Upper lobe of left lung (tissue), 4 donors: ENCODE measurements around the gene CLSTN3.

Source experiments
- CTCF ChIP-seq, 6 experiments: fragments of 450-650 bp in 4 of 6; fragments of 200-600 bp in 2 of 6; sonication (generic) in 2 of 6; IDR thresholded peaks; one replicate each; pipeline ENCODE4 v1.5.1; 2016 to 2019; ENCODE audit warnings: antibody characterized with exemption in 6 of 6
- EP300 ChIP-seq, 4 donors: sonication (generic); formaldehyde crosslinking; IDR thresholded peaks; one replicate each; pipeline ENCODE4 v1.5.1; 2017; ENCODE audit warnings: antibody characterized with exemption in 4 of 4, control low read depth in 2 of 4
- POLR2A ChIP-seq, 4 donors: fragments of 450-650 bp; IDR thresholded peaks; one replicate each; pipeline ENCODE4 v1.5.1; 2016 to 2017; ENCODE audit warnings: antibody characterized with exemption in 4 of 4, mild to moderate bottlenecking in 2 of 4
- POLR2AphosphoS5 ChIP-seq, 2 donors: sonication (generic); formaldehyde crosslinking; IDR thresholded peaks; one replicate each; pipeline ENCODE4 v1.5.1; 2017; ENCODE audit warnings: antibody characterized with exemption in 2 of 2

DNA sequence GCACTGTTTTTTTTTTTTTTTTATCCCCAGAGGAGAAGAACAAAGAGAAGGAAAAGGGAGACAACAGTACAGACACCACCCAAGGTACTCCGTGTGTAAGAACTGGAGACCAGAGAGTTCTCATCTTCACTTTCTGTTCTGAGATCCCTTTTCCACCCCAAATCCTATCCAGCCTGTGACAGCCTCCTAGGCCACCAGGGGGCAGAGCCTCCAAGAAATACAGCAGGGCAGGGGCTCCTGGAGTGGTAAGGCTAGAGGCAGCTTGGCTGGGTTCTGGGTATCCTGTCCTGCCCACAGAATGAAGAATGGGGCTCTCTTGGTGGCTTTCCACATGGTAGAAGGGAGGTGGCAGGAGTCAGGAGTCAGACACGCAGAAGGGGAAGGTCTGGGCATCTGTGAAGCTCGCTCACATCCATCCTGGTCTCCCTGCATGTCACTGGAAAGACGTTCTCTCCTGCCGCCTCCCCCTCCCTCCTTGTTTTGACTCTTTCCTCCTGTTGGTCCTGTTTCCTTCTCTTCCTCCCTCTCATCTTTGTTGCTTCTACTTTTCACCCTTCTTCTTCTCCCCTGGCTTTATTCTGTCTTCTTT lies 12.0 kb downstream of the CLSTN3 start:
- TF ChIP-seq CTCF (IDR thresholded peaks at IDR 0.05) (peak; percentile 57 to 72 (median 66)), POLR2A (IDR thresholded peaks at IDR 0.05) (no peak), POLR2AphosphoS5 (IDR thresholded peaks at IDR 0.05) (no peak), EP300 (IDR thresholded peaks at IDR 0.05) (no peak)
